ENCODE data around the gene ANKFY1.

- TF ChIP-seq CTCF (conservative IDR thresholded peaks at IDR 0.05; ENCODE audit: low read depth, low read length) (no peak), EZH2 (IDR thresholded peaks at IDR 0.05; ENCODE audit: borderline replicate concordance, low read depth, low read length, poor library complexity, severe bottlenecking) (no peak)
These were observed 104.0 kb downstream of the ANKFY1 start for GRCh38 chr17:4159761-4160160.

Measured in A673 (cell line).